GM06990 (cell line): ENCODE results near the gene PRKCE.

Experiments used
- DNase-seq: peaks from one replicate; pipeline ENCODE4 v3.0.0-alpha.2; 2011; ENCODE audit not compliant: insufficient read length; ENCODE audit errors: extremely low read depth
- H3K27me3 ChIP-seq: replicated peaks from 2 replicates; pipeline ENCODE4 v1.6.0; 2011; ENCODE audit warnings: low read length; ENCODE audit not compliant: control insufficient read depth, insufficient read depth
- H3K36me3 ChIP-seq: 2 replicates; pipeline ENCODE4 v1.5.1; 2011; ENCODE audit warnings: low read length; ENCODE audit not compliant: control insufficient read depth, insufficient read depth
- H3K4me3 ChIP-seq: replicated peaks from 2 replicates; pipeline ENCODE4 v1.5.1; 2011; ENCODE audit warnings: low read depth, mild to moderate bottlenecking, control low read depth, low read length
- CTCF ChIP-seq: IDR thresholded peaks from 2 replicates; pipeline ENCODE4 v1.5.1; 2011; ENCODE audit warnings: low read length, control low read depth, mild to moderate bottlenecking, inconsistent platforms; ENCODE audit not compliant: insufficient read depth, poor library complexity, severe bottlenecking

Gene PRKCE

GRCh38 chr2:45649462-45649857, 2.0 kb upstream of the PRKCE start:
- no peaks in the 10 kb centered on the region; the same call in 1 of the 2 replicates for H3K27me3 ChIP-seq
- H3K36me3 ChIP-seq, result no peaks in the 10 kb centered on the region
- TF ChIP-seq CTCF, result no peak
- DNase-seq, result no peak
- peak overlapping the region; percentile 84 for H3K4me3 ChIP-seq

GRCh38 chr2:45649858-45650811, 1.3 kb upstream of the PRKCE start:
- H3K27me3 ChIP-seq, result no peaks in the 10 kb centered on the region; the same call in 1 of the 2 replicates
- no peak for TF ChIP-seq CTCF
- no peaks in the 10 kb centered on the region for H3K36me3 ChIP-seq
- peak overlapping the region; percentile 84 for H3K4me3 ChIP-seq
- peak; percentile 59 for DNase-seq

- peak; percentile 93 for DNase-seq
- no peaks in the 10 kb centered on the region for H3K36me3 ChIP-seq
- peak overlapping the region; percentile 84 for H3K4me3 ChIP-seq
- TF ChIP-seq CTCF, result peak; percentile 32
- H3K27me3 ChIP-seq, result no peaks in the 10 kb centered on the region; the same call in 1 of the 2 replicates
Observed at GRCh38 chr2:45650851-45651414, 542 bp upstream of the PRKCE start.

- no peak for TF ChIP-seq CTCF
- peak; percentile 55 for DNase-seq
- Histone ChIP-seq H3K4me3 (peak overlapping the region; percentile 84), H3K36me3 (no peaks in the 10 kb centered on the region), H3K27me3 (no peaks in the 10 kb centered on the region; the same call in 1 of the 2 replicates)
Observed at GRCh38 chr2:45652090-45653031, 886 bp downstream of the PRKCE start.

GRCh38 chr2:45653122-45653913, 1.8 kb downstream of the PRKCE start:
- Histone ChIP-seq H3K4me3 (no peak overlapping the region), H3K36me3 (no peaks in the 10 kb centered on the region), H3K27me3 (no peaks in the 10 kb centered on the region; the same call in 1 of the 2 replicates)
- TF ChIP-seq CTCF, result no peak
- no peak for DNase-seq
